Stimulated activated CD4-positive, alpha-beta T cell treated with anti-CD3 and anti-CD28 coated beads, Interleukin-1b, Interleukin-23, amount 100 ng/mL, for 1 hour (primary cell): ENCODE data around the gene BMI1.
"Not testable (repeated sequence)": the region's sequence is repeated elsewhere in the genome, so short reads cannot be mapped to it uniquely, and the experiment has no call there.

Experiments
- DNase-seq, 2 donors: peaks; one replicate each; pipeline ENCODE4 v3.0.0-alpha.2; 2020; ENCODE audit warnings: low read depth in 2 of 2

BMI1 gene

GRCh38 chr10:22320591-22321155 lies at the start of gene BMI1:
TSS of gene BMI1 (plus strand) at chr10:22321099. CDS start at chr10:22326450, 5,351 bp downstream.
- DNase-seq, result no peak

GRCh38 chr10:22271786-22272185 lies 49.1 kb upstream of the BMI1 start:
- no peak for DNase-seq

GRCh38 chr10:22278441-22278782 lies 42.5 kb upstream of the BMI1 start:
- no peak for DNase-seq

GRCh38 chr10:22280078-22280477 lies 40.8 kb upstream of the BMI1 start:
- DNase-seq, result no peak

- no peak for DNase-seq
Observed at GRCh38 chr10:22285130-22285529, 35.8 kb upstream of the BMI1 start.

GRCh38 chr10:22293747-22294404 lies 27.0 kb upstream of the BMI1 start:
- no peak for DNase-seq

- DNase-seq, result no peak
Observed at GRCh38 chr10:22294694-22295093, 26.2 kb upstream of the BMI1 start.

GRCh38 chr10:22301193-22301592 lies 19.7 kb upstream of the BMI1 start:
- no peak for DNase-seq

- no peak for DNase-seq
Observed at GRCh38 chr10:22303461-22303860, 17.4 kb upstream of the BMI1 start.

- DNase-seq, result no peak
Observed at GRCh38 chr10:22305721-22306120, 15.2 kb upstream of the BMI1 start.

- DNase-seq, result no peak
Observed at GRCh38 chr10:22308390-22308789, 12.5 kb upstream of the BMI1 start.

GRCh38 chr10:22309180-22310000 lies 11.5 kb upstream of the BMI1 start:
- no peak for DNase-seq

- DNase-seq, result not testable (repeated sequence)
Observed at GRCh38 chr10:22310012-22310411, 10.9 kb upstream of the BMI1 start.

GRCh38 chr10:22310928-22311327 lies 10.0 kb upstream of the BMI1 start:
- no peak for DNase-seq

- no peak for DNase-seq
Observed at GRCh38 chr10:22314852-22315251, 6.0 kb upstream of the BMI1 start.

- no peak for DNase-seq
Observed at GRCh38 chr10:22315455-22316285, 5.2 kb upstream of the BMI1 start.

GRCh38 chr10:22316286-22317075 lies 4.4 kb upstream of the BMI1 start, which contains the start of gene COMMD3:
TSS of gene COMMD3 (plus strand) at chr10:22316388. CDS start at chr10:22316418, 30 bp downstream.
- DNase-seq, result peak; percentile 16 to 44

GRCh38 chr10:22317076-22317370 lies 3.9 kb upstream of the BMI1 start:
- DNase-seq, result no peak

GRCh38 chr10:22317771-22318565 lies 2.9 kb upstream of the BMI1 start:
- no peak for DNase-seq

GRCh38 chr10:22318772-22319171 lies 2.1 kb upstream of the BMI1 start:
- DNase-seq, result no peak

GRCh38 chr10:22319547-22319979 lies 1.3 kb upstream of the BMI1 start:
- DNase-seq, result no peak
